Stimulated activated naive CD8-positive, alpha-beta T cell treated with anti-CD3 and anti-CD28 coated beads, Interleukin-15, Interleukin-2, amounts not matched to agents 100 ng/mL and 50 ng/mL, for 24 hours (primary cell): Measurements from ENCODE around the gene CARD19.

ENCODE experiments used
- H3K27ac Mint-ChIP-seq: one replicate; pipeline ENCODE4 v1.8.0; 2021; ENCODE audit warnings: mild to moderate bottlenecking, mixed read lengths
- H3K27me3 Mint-ChIP-seq: one replicate; pipeline ENCODE4 v1.8.0; 2021; ENCODE audit warnings: mixed read lengths
- H3K36me3 Mint-ChIP-seq: one replicate; pipeline ENCODE4 v1.8.0; 2021; ENCODE audit warnings: low read depth, mixed read lengths
- H3K4me1 Mint-ChIP-seq: one replicate; pipeline ENCODE4 v1.8.0; 2021; ENCODE audit warnings: low read depth, mixed read lengths
- H3K4me3 Mint-ChIP-seq: one replicate; pipeline ENCODE4 v1.8.0; 2021; ENCODE audit warnings: mild to moderate bottlenecking, mixed read lengths
- H3K9me3 Mint-ChIP-seq: one replicate; pipeline ENCODE4 v1.8.0; 2021; ENCODE audit warnings: mixed read lengths

CARD19 gene

DNA sequence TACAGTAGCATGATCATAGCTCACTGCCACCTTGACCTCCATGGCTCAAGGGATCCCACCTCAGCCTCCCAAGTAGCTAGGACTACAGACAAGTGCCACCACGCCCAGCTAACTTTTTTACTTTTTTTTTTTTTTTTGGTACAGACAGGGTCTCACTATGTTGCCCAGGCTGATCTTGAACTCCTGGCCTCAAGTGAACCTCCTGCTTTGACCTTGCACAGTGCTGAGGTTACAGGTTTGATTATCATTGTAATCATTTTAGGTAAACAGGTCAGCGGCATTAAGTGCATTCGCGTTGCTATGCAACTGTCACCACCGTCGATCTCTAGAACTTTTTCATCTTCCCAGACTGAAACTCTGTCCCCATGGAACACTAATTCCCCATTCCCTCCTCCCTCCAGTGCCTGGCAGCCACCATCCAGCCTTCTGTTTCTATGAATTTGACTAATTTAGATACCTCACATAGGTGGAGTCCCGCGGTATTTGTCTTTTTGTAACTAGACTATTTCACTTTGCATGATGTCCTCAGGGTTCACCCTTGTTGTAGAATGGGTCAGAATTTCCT, 5.8 kb upstream of the CARD19 start:
- Mint-ChIP-seq H3K36me3 (peaks cover 26% of the 10 kb centered on the region), H3K4me3 (no peak overlapping the region), H3K9me3 (peaks cover 12% of the 10 kb centered on the region), H3K27ac (no peak overlapping the region), H3K4me1 (peaks cover 74% of the 10 kb centered on the region), H3K27me3 (no peaks in the 10 kb centered on the region)

GRCh38 chr9:93091056-93091452, 5.0 kb upstream of the CARD19 start:
- peak overlapping the region; percentile 79 for H3K27ac Mint-ChIP-seq
- H3K27me3 Mint-ChIP-seq = no peaks in the 10 kb centered on the region
- H3K9me3 Mint-ChIP-seq = peaks cover 12% of the 10 kb centered on the region
- H3K36me3 Mint-ChIP-seq = peaks cover 18% of the 10 kb centered on the region
- H3K4me3 Mint-ChIP-seq = peak overlapping the region; percentile 27
- H3K4me1 Mint-ChIP-seq = peaks cover 72% of the 10 kb centered on the region

- Mint-ChIP-seq H3K4me1 (peaks cover 70% of the 10 kb centered on the region), H3K36me3 (peaks cover 14% of the 10 kb centered on the region), H3K4me3 (peak overlapping the region; percentile 27), H3K27ac (peak overlapping the region; percentile 79), H3K9me3 (peaks cover 12% of the 10 kb centered on the region), H3K27me3 (no peaks in the 10 kb centered on the region)
Observed at GRCh38 chr9:93091453-93092081, 4.5 kb upstream of the CARD19 start.

GRCh38 chr9:93092251-93092991, 3.6 kb upstream of the CARD19 start:
- Mint-ChIP-seq H3K4me1 (peaks cover 74% of the 10 kb centered on the region), H3K36me3 (peaks cover 12% of the 10 kb centered on the region), H3K27ac (peak overlapping the region; percentile 79), H3K27me3 (no peaks in the 10 kb centered on the region), H3K4me3 (no peak overlapping the region), H3K9me3 (peaks cover 12% of the 10 kb centered on the region)

GRCh38 chr9:93093127-93093876, 2.7 kb upstream of the CARD19 start:
- H3K9me3 Mint-ChIP-seq = peaks cover 12% of the 10 kb centered on the region
- no peaks in the 10 kb centered on the region for H3K27me3 Mint-ChIP-seq
- peak overlapping the region; percentile 98 for H3K27ac Mint-ChIP-seq
- H3K4me1 Mint-ChIP-seq = peaks cover 83% of the 10 kb centered on the region
- peaks cover 12% of the 10 kb centered on the region for H3K36me3 Mint-ChIP-seq
- H3K4me3 Mint-ChIP-seq = peak overlapping the region; percentile 15

DNA sequence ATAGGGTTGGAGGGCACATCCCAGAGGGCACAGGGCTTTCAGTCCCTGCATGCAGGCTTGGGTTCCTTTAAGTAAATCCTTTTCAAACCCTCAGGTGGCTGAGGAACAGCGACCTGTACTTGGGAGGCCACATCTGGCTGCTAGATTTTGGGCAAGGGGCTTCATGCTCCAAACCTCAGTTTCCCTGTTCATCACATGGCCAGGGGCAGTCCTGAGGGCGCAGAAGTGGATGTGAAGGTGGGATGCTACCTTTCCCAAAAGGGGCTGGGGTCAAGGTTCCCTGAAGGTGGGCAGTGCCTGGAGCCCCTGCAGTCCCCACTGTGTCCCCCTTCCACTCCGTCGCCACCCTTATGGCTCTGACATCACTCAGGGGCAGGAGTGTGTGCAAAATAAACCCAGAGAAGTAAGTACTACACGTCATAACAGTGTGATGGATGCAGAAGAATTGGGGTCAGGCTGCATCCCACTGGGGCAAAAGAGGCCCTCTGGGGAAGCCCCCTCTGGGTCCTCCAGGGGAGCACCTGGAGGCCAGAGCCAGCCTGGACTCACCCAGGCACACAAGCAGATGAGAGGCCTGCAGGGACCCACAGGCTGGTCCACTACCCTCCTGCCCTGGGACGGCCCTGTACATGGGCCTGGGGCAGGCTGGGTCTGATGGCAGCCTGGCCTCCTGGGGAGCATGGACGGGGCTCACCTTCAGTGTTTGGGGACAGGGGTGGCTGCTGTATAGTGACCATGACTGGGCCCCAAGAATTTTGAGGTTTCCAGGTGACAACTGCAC, 1.9 kb upstream of the CARD19 start:
- H3K27me3 Mint-ChIP-seq = no peaks in the 10 kb centered on the region
- peaks cover 12% of the 10 kb centered on the region for H3K9me3 Mint-ChIP-seq
- H3K4me1 Mint-ChIP-seq = peaks cover 84% of the 10 kb centered on the region
- peak overlapping the region; percentile 81 for H3K4me3 Mint-ChIP-seq
- H3K27ac Mint-ChIP-seq = peak overlapping the region; percentile 98
- peaks cover 12% of the 10 kb centered on the region for H3K36me3 Mint-ChIP-seq

DNA sequence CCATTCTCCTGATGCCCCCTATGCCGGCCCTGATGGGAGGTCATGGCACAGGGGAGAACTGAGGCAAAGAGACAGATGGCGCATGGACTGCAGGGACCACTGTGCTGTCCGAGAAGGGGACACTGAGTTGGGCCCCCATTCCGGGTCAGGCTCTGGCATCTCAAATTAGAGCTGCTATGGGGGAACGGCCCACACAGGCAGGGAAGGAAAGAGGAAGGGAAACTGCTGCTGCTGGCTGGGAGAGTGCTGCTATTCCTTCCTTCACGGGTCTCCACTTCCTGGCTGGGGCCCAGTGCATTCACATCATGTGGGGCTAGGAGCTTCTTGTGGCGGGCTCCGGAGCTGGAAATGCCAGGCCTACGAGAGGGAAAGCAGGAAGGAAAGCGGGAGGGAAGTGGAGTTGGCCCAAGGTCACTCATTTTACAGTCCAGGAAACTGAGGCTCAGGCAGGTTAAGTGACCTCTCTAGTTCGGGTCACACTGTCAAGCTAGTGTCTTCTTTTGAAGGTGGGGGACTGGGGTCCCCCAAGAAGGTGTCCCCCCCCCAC, 1.3 kb upstream of the CARD19 start:
- Mint-ChIP-seq H3K36me3 (peaks cover 12% of the 10 kb centered on the region), H3K27me3 (no peaks in the 10 kb centered on the region), H3K4me1 (peaks cover 84% of the 10 kb centered on the region), H3K4me3 (peak overlapping the region; percentile 81), H3K9me3 (peaks cover 12% of the 10 kb centered on the region), H3K27ac (peak overlapping the region; percentile 98)

DNA sequence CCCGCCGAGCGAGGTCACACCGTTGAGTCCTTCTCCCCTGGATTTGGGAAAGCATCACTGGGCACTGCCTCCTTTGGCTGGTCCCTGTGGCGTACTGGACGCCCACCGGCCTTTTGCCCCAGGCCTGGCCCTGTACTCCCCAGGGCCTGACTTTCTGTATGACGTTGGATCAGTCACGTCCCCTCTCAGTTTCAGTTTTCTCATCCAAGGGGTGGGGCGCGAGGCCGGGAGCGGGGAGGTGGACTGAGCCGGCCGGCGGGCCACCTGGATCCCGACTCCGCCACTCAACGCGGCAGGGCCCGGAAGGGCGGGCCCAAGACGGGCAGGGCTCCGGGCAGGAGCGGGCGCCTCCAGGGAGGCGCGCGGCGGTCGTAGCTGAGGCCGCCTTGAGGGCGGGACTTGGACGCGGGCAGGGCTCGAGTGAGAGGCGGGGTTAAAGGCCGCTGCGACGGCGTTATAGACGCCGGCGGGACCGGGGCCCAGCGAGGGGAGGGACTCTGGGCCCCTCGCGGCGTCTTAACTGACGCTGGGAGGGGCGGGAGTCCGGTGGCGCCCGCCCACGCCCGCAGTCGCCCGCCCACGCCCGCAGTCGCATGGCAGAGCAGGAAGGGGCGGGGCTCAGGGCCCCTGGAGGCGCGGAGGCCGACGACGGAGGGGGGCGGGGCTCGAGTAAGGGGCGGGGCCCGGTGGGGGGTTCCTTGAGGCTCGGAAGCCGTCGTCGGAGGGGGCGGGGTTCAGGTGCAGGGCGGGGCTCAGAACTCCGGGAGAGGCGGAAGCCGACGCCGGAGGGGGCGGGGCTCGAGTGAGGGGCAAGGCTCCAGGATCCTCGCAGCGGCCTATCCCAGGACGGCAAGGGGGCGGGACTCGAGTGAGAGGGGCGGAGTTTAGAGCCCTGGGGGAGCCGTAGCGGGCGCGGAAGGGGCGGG, 549 bp upstream of the CARD19 start:
- H3K36me3 Mint-ChIP-seq = peaks cover 10% of the 10 kb centered on the region
- no peaks in the 10 kb centered on the region for H3K27me3 Mint-ChIP-seq
- peak overlapping the region; percentile 81 for H3K4me3 Mint-ChIP-seq
- H3K4me1 Mint-ChIP-seq = peaks cover 84% of the 10 kb centered on the region
- peak overlapping the region; percentile 98 for H3K27ac Mint-ChIP-seq
- peaks cover 12% of the 10 kb centered on the region for H3K9me3 Mint-ChIP-seq

DNA sequence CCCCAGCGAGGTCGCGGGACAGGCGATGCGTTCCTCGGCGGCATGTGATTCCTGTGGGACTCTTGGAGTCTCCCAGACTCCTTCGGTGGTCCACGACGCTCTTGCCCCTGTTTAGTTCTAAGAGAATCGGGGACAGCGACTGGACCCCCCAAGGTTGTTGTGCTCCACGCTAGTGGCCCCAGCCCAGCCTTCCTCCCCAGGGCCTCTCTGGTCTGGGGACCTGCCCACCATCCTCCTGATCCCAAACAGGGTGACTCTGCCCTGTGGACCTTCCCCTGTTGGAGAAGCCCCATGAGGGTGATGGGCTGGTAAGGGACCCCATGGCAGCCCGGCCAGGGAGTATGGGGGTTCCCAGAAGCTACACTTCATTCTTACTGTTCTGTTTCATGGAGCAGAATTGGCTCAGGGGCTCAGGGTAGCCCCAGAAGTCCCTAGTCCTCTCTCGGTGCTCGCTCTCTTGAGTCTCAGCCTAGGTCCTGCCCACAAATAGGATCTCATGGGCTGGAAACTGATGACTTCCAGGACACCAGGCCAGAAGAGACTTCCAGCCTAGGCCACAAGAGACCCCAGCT, 880 bp downstream of the CARD19 start:
- peaks cover 4% of the 10 kb centered on the region for H3K9me3 Mint-ChIP-seq
- peak overlapping the region; percentile 89 for H3K4me3 Mint-ChIP-seq
- H3K27ac Mint-ChIP-seq = peak overlapping the region; percentile 52
- H3K36me3 Mint-ChIP-seq = peaks cover 6% of the 10 kb centered on the region
- no peaks in the 10 kb centered on the region for H3K27me3 Mint-ChIP-seq
- peaks cover 77% of the 10 kb centered on the region for H3K4me1 Mint-ChIP-seq

GRCh38 chr9:93097511-93098201, 1.6 kb downstream of the CARD19 start:
- peaks cover 6% of the 10 kb centered on the region for H3K36me3 Mint-ChIP-seq
- H3K4me3 Mint-ChIP-seq = peak overlapping the region; percentile 89
- H3K27me3 Mint-ChIP-seq = no peaks in the 10 kb centered on the region
- peaks cover 76% of the 10 kb centered on the region for H3K4me1 Mint-ChIP-seq
- H3K27ac Mint-ChIP-seq = peak overlapping the region; percentile 57
- H3K9me3 Mint-ChIP-seq = no peaks in the 10 kb centered on the region

DNA sequence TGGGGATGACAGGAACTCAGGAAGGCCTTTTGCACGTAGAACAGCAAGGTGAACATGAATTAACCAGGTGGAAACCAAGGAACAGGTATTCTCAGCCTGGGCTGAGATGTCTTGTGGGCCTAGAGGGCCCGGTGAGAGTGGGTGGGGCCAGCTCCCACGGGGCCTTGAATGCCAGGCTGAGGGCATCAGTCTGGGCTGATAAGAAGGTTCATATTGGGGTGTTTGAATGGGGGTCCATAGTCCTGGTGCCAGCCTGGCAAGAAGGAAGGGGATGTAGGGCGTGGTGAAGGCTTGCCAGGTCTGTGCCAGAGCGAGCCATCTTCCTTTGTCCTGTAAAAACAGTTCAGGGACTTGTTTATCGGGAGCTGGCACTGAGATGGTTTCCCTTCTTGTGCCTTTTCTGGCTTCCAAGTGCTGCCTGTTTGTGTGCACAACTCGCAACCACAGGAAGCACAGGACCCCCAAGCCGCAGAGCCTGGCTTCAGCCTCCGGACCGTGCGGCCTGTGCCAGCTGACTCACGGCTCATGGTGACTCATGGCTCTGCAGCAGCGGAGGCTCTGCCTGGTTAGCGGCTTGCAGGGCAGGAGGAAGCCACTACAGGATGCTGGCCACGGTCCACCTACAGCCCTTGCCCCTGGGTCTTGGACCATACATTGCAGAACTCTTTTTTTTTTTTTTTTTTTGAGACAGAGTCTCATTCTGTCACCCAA, 2.4 kb downstream of the CARD19 start:
- H3K9me3 Mint-ChIP-seq = peaks cover under 1% of the 10 kb centered on the region
- H3K4me3 Mint-ChIP-seq = peak overlapping the region; percentile 89
- peak overlapping the region; percentile 57 for H3K27ac Mint-ChIP-seq
- H3K27me3 Mint-ChIP-seq = no peaks in the 10 kb centered on the region
- peaks cover 76% of the 10 kb centered on the region for H3K4me1 Mint-ChIP-seq
- peaks cover 8% of the 10 kb centered on the region for H3K36me3 Mint-ChIP-seq

DNA sequence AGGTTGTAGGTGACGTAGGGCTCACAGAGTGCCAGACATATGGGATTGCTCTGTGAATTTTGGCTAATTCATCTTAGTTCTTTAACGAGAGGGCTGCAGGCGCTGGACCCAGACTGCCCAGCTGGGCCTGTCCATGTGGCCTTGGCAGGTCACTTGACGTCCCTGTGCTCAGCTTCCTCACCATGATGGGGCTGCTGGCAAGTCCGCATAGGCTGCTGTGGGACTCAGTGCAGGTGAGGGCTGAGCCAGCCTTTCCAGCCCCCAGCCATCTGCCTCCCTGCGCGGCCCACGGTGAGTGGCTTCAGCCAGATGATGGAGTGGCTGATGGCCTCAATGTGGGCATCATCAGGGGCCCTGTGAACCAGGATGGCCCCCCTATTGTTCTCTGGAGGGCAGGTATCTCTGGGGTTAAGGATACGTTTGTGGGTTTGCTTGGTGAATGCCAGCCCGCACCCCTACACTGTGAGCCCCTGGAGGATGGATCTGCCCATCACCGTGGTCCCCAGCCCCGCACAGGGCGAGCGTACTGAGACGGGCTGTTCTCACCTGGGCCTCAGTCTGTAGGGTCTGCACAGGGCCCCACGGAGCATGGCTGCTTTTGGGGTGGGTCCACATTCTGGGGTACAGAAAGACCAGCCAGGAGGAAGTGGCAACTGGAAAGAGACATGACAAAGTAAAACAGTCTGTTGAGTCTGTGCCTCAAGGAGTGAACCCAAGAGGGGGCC, 3.7 kb downstream of the CARD19 start:
- Mint-ChIP-seq H3K4me3 (peak overlapping the region; percentile 30), H3K36me3 (peaks cover 20% of the 10 kb centered on the region), H3K27ac (peak overlapping the region; percentile 9), H3K27me3 (no peaks in the 10 kb centered on the region), H3K9me3 (peaks cover 3% of the 10 kb centered on the region), H3K4me1 (peaks cover 72% of the 10 kb centered on the region)
